Body of pancreas (tissue), 4 donors: ENCODE results near the gene FMO5.

Experiments used
- POLR2A ChIP-seq, 3 donors: fragments of 450-650 bp; IDR thresholded peaks; one replicate each; pipeline ENCODE4 v1.6.1; 2016; ENCODE audit warnings: antibody characterized with exemption in 3 of 3, mild to moderate bottlenecking in 2 of 3
- TF ChIP-seq, protein P1 (sequence below), 7 experiments: fragments of 450-650 bp in 4 of 7; fragments of 200-600 bp in 3 of 7; sonication (generic) in 3 of 7; IDR thresholded peaks; one replicate each; pipeline ENCODE4 v1.5.1; 2016 to 2019; ENCODE audit warnings: antibody characterized with exemption in 7 of 7

DNA sequence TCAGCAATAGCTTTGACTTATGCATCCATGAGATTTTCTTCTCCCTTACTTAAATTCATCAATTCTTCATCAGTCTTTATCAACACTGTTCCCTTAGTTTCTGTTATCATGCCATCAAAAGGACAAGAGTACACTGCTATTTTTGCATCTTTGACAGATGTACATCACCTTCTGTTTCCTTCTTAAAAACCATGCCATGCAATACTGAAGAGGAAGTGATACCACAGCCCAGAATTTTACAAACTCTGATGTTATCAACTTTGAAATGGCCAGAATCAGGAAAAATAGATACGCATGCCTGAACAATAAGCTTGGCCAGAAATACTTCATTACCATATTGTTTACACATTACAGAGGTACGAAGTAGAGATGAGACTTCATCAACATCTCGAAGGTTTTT lies 21.1 kb downstream of the FMO5 start:
- TF ChIP-seq, protein P1, sequence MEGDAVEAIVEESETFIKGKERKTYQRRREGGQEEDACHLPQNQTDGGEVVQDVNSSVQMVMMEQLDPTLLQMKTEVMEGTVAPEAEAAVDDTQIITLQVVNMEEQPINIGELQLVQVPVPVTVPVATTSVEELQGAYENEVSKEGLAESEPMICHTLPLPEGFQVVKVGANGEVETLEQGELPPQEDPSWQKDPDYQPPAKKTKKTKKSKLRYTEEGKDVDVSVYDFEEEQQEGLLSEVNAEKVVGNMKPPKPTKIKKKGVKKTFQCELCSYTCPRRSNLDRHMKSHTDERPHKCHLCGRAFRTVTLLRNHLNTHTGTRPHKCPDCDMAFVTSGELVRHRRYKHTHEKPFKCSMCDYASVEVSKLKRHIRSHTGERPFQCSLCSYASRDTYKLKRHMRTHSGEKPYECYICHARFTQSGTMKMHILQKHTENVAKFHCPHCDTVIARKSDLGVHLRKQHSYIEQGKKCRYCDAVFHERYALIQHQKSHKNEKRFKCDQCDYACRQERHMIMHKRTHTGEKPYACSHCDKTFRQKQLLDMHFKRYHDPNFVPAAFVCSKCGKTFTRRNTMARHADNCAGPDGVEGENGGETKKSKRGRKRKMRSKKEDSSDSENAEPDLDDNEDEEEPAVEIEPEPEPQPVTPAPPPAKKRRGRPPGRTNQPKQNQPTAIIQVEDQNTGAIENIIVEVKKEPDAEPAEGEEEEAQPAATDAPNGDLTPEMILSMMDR (IDR thresholded peaks at IDR 0.05): no peak
- no peak for TF ChIP-seq POLR2A (IDR thresholded peaks at IDR 0.05)
